HG03354 (cell line): ENCODE data around the gene KIF2A.

Experiments used
- ATAC-seq: cut with Tn5 transposase; IDR thresholded peaks from one replicate; pipeline ENCODE4 v1.9.1; 2021; ENCODE audit warnings: mild to moderate bottlenecking; ENCODE audit not compliant: unreplicated experiment, poor library complexity, severe bottlenecking

Gene KIF2A

GRCh38 chr5:62432621-62433064 lies 126.6 kb downstream of the KIF2A start:
- no peak for ATAC-seq
